Middle frontal gyrus (tissue), 1 donor: ENCODE results near the gene OR5H15.
"Not testable (repeated sequence)": the region's sequence is repeated elsewhere in the genome, so short reads cannot be mapped to it uniquely, and the experiment has no call there.

ENCODE experiments used
- DNase-seq: peaks from one replicate; pipeline ENCODE4 v3.0.0-alpha.2; 2015; ENCODE audit warnings: low spot score; ENCODE audit errors: extremely low spot score

OR5H15 gene

GRCh38 chr3:98166396-98166795, at the start of gene OR5H15:
Gene OR5H15, plus strand, starts transcription at chr3:98166696. Its CDS starts 2,004 bp downstream, at chr3:98168700.
- DNase-seq = no peak

GRCh38 chr3:98130421-98130820, 36.1 kb upstream of the OR5H15 start, which contains the start of gene OR5H1:
Gene OR5H1, plus strand, starts transcription at chr3:98130721. Its CDS starts 1,977 bp downstream, at chr3:98132698.
- no peak for DNase-seq

GRCh38 chr3:98136631-98137030, 29.9 kb upstream of the OR5H15 start:
- DNase-seq = no peak

- not testable (repeated sequence) for DNase-seq
These were observed 28.5 kb upstream of the OR5H15 start for GRCh38 chr3:98137826-98138557.

- DNase-seq = no peak
These were observed 26.0 kb upstream of the OR5H15 start for GRCh38 chr3:98140531-98140930.

GRCh38 chr3:98147179-98147578, 19.3 kb upstream of the OR5H15 start, which contains the start of gene OR5H14:
Gene OR5H14, plus strand, starts transcription at chr3:98147479. Its CDS starts 1,907 bp downstream, at chr3:98149386.
- DNase-seq = no peak

- no peak for DNase-seq
These were observed 17.7 kb upstream of the OR5H15 start for GRCh38 chr3:98148751-98149150.

- not testable (repeated sequence) for DNase-seq
These were observed 17.0 kb upstream of the OR5H15 start for GRCh38 chr3:98149456-98149855.

GRCh38 chr3:98151241-98151640, 15.3 kb upstream of the OR5H15 start:
- no peak for DNase-seq

GRCh38 chr3:98171071-98171470, 4.6 kb downstream of the OR5H15 start:
- DNase-seq = no peak

- no peak for DNase-seq
These were observed 6.1 kb downstream of the OR5H15 start for GRCh38 chr3:98172621-98173020.

GRCh38 chr3:98180319-98180890, 13.9 kb downstream of the OR5H15 start:
- DNase-seq = no peak

- DNase-seq = no peak
These were observed 15.7 kb downstream of the OR5H15 start for GRCh38 chr3:98182196-98182595.

GRCh38 chr3:98185180-98185579, 18.7 kb downstream of the OR5H15 start:
- no peak for DNase-seq

GRCh38 chr3:98188545-98188944, 22.0 kb downstream of the OR5H15 start:
- no peak for DNase-seq

- not testable (repeated sequence) for DNase-seq
These were observed 24.4 kb downstream of the OR5H15 start for GRCh38 chr3:98190911-98191310.

- DNase-seq = not testable (repeated sequence)
These were observed 29.8 kb downstream of the OR5H15 start for GRCh38 chr3:98196293-98196692.

- DNase-seq = no peak
These were observed 32.5 kb downstream of the OR5H15 start for GRCh38 chr3:98199020-98199419.

- DNase-seq = no peak
These were observed 42.7 kb downstream of the OR5H15 start for GRCh38 chr3:98209244-98209643.

GRCh38 chr3:98213276-98213675, 46.8 kb downstream of the OR5H15 start:
- DNase-seq = no peak

- no peak for DNase-seq
These were observed 48.6 kb downstream of the OR5H15 start for GRCh38 chr3:98215051-98215450.
